Lower lobe of right lung (tissue), 2 donors: ENCODE results near the gene ESRRG. TPM values are rescaled to one million over a fixed set of nuclear protein-coding genes. Genes with fewer than 3 reads are reported as not detected.

ENCODE experiments used
- ATAC-seq, 2 donors: fragments of 200-7000 bp; cut with Tn5 transposase; one replicate each; pipeline ENCODE4 v1.9.1; 2020 to 2022; ENCODE audit warnings: mild to moderate bottlenecking in 2 of 2, moderate library complexity in 2 of 2
- DNase-seq: peaks from one replicate; pipeline ENCODE4 v3.0.0-alpha.2; 2020
- H3K27ac ChIP-seq: fragments of 200-600 bp; one replicate; pipeline ENCODE4 v1.8.0; 2022
- H3K27me3 ChIP-seq: fragments of 200-600 bp; one replicate; pipeline ENCODE4 v1.8.0; 2022; ENCODE audit warnings: low read depth
- H3K36me3 ChIP-seq: fragments of 200-600 bp; one replicate; pipeline ENCODE4 v1.8.0; 2022; ENCODE audit warnings: mild to moderate bottlenecking
- H3K4me1 ChIP-seq: fragments of 200-600 bp; one replicate; pipeline ENCODE4 v1.8.0; 2022
- H3K4me3 ChIP-seq: fragments of 200-600 bp; one replicate; pipeline ENCODE4 v1.8.0; 2022; ENCODE audit warnings: mild to moderate bottlenecking
- H3K9me3 ChIP-seq: fragments of 200-600 bp; one replicate; pipeline ENCODE4 v1.8.0; 2022
- intact Hi-C: fragments of 100-400 bp; cut with DNase I; formaldehyde crosslinking; loops from one replicate; pipeline ENCODE4 v1.11.0; 2022
- total RNA-seq: library from RNA; stranded (reverse); fragmentation: NEBNext Ultra II Directional; extraction: Animal tissue kit (Norgen Biotek cat#: 25700); gene quantifications from one replicate; pipeline ENCODE4 v1.2.1, GENCODE V29; 2021
- TF ChIP-seq, protein P1 (sequence below): fragments of 200-600 bp; IDR thresholded peaks from one replicate; pipeline ENCODE4 v1.8.0; 2022; ENCODE audit warnings: antibody characterized with exemption, mild to moderate bottlenecking
- donor health status: DM: no; HTN: yes; CAD: no; lungs with severe emphysema.

The ESRRG gene
- total RNA-seq, 1 donor from 2014 or later, result 1.9 TPM

GRCh38 chr1:216666441-216666840, 56.8 kb downstream of the ESRRG start:
- no peaks in the 10 kb centered on the region for H3K4me1 ChIP-seq
- no peak overlapping the region for H3K27ac ChIP-seq
- TF ChIP-seq, protein P1, sequence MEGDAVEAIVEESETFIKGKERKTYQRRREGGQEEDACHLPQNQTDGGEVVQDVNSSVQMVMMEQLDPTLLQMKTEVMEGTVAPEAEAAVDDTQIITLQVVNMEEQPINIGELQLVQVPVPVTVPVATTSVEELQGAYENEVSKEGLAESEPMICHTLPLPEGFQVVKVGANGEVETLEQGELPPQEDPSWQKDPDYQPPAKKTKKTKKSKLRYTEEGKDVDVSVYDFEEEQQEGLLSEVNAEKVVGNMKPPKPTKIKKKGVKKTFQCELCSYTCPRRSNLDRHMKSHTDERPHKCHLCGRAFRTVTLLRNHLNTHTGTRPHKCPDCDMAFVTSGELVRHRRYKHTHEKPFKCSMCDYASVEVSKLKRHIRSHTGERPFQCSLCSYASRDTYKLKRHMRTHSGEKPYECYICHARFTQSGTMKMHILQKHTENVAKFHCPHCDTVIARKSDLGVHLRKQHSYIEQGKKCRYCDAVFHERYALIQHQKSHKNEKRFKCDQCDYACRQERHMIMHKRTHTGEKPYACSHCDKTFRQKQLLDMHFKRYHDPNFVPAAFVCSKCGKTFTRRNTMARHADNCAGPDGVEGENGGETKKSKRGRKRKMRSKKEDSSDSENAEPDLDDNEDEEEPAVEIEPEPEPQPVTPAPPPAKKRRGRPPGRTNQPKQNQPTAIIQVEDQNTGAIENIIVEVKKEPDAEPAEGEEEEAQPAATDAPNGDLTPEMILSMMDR, result no peak
- no peaks in the 10 kb centered on the region for H3K36me3 ChIP-seq
- no peaks in the 10 kb centered on the region for H3K27me3 ChIP-seq
- no peak overlapping the region for H3K4me3 ChIP-seq
- intact Hi-C loops, result no loop called here
- DNase-seq, result no peak
- no peak for ATAC-seq
- H3K9me3 ChIP-seq, result no peaks in the 10 kb centered on the region

GRCh38 chr1:216665856-216666255, 57.4 kb downstream of the ESRRG start:
- TF ChIP-seq, protein P1, result no peak
- no peaks in the 10 kb centered on the region for H3K27me3 ChIP-seq
- DNase-seq (no peak), ATAC-seq (no peak)
- no peaks in the 10 kb centered on the region for H3K36me3 ChIP-seq
- H3K27ac ChIP-seq, result no peak overlapping the region
- no peaks in the 10 kb centered on the region for H3K4me1 ChIP-seq
- intact Hi-C loops, result no loop called here
- H3K4me3 ChIP-seq, result no peak overlapping the region
- H3K9me3 ChIP-seq, result no peaks in the 10 kb centered on the region

DNA sequence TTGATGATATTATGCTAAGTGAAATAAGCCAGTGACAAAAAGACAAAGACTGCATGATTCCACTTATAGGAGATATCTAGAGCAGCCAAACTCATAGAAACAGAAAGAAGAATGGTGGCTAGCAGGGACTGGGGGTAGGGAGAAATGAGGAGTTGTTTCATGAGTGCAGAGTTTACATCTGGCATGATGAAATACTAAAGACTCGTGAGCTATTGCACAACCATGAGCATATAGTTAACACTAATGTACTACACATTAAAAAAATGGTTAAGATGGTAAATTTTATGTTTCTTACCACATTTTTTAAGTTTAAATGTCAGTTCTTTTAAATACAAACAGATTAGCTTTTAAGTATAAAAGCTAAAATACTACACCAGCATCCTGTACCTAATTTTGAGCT, 57.8 kb downstream of the ESRRG start:
- no peak for DNase-seq
- Histone ChIP-seq H3K36me3 (no peaks in the 10 kb centered on the region), H3K4me3 (no peak overlapping the region), H3K4me1 (no peaks in the 10 kb centered on the region), H3K27ac (no peak overlapping the region), H3K9me3 (no peaks in the 10 kb centered on the region), H3K27me3 (no peaks in the 10 kb centered on the region)
- intact Hi-C loops, result no loop called here
- no peak for ATAC-seq
- TF ChIP-seq, protein P1, result no peak

DNA sequence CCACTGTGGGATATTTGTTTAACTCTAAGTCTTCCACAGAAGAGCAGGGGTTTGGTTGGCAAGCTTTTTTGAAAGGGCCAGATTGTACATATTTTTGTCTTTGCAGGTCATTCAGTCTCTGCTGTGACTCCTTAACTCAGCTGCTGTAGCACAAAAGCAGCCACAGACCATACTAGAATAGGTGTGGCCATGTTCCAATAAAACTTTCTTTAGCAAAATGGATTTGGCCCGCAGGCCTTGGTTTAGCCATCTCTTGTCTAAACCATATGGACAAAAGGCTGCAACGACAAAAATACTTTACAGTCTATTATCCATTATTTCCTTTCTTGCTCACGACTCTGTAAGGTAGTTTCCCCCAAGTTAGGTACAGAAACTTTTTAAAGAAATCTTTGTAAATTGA, 60.5 kb downstream of the ESRRG start:
- Histone ChIP-seq H3K27me3 (no peaks in the 10 kb centered on the region), H3K9me3 (no peaks in the 10 kb centered on the region), H3K36me3 (no peaks in the 10 kb centered on the region), H3K4me3 (no peak overlapping the region), H3K27ac (no peak overlapping the region), H3K4me1 (no peaks in the 10 kb centered on the region)
- no peak for ATAC-seq
- intact Hi-C loops, result no loop called here
- TF ChIP-seq, protein P1, result no peak
- DNase-seq, result no peak

GRCh38 chr1:216660561-216660960, 62.7 kb downstream of the ESRRG start:
- intact Hi-C loops, result no loop called here
- no peak overlapping the region for H3K4me3 ChIP-seq
- ATAC-seq, result no peak
- no peaks in the 10 kb centered on the region for H3K27me3 ChIP-seq
- TF ChIP-seq, protein P1, result no peak
- no peaks in the 10 kb centered on the region for H3K36me3 ChIP-seq
- no peak for DNase-seq
- H3K9me3 ChIP-seq, result no peaks in the 10 kb centered on the region
- H3K4me1 ChIP-seq, result no peaks in the 10 kb centered on the region
- no peak overlapping the region for H3K27ac ChIP-seq

GRCh38 chr1:216653001-216653400, 70.2 kb downstream of the ESRRG start:
- intact Hi-C loops, result no loop called here
- Histone ChIP-seq H3K4me3 (no peak overlapping the region), H3K27me3 (no peaks in the 10 kb centered on the region), H3K27ac (no peak overlapping the region), H3K9me3 (no peaks in the 10 kb centered on the region), H3K36me3 (no peaks in the 10 kb centered on the region), H3K4me1 (no peaks in the 10 kb centered on the region)
- DNase-seq, result no peak
- TF ChIP-seq, protein P1, result no peak
- ATAC-seq, result no peak
